IPS-15b (cell line): ENCODE measurements around the gene TSHR.
A peak's percentile ranks its signal among the peaks of the same experiment; 100 is the strongest.

ENCODE experiments used
- H3K27me3 ChIP-seq: one replicate; pipeline ENCODE4 v1.6.1; 2013; ENCODE audit warnings: low read length; ENCODE audit not compliant: control insufficient read depth, insufficient read depth
- H3K36me3 ChIP-seq: one replicate; pipeline ENCODE4 v1.6.1; 2013; ENCODE audit warnings: low read length; ENCODE audit not compliant: control insufficient read depth, insufficient read depth
- H3K4me1 ChIP-seq: one replicate; pipeline ENCODE4 v1.6.1; 2013; ENCODE audit warnings: mild to moderate bottlenecking, low read length; ENCODE audit not compliant: control insufficient read depth, insufficient read depth
- H3K4me3 ChIP-seq: one replicate; pipeline ENCODE4 v1.5.1; 2013; ENCODE audit warnings: low read depth, low read length
- H3K9ac ChIP-seq: one replicate; pipeline ENCODE4 v1.6.1; 2013; ENCODE audit warnings: low read depth, mild to moderate bottlenecking, low read length
- H3K9me3 ChIP-seq: one replicate; pipeline ENCODE4 v1.6.1; 2013; ENCODE audit warnings: mild to moderate bottlenecking, low read length; ENCODE audit not compliant: control insufficient read depth, insufficient read depth

The TSHR gene

DNA sequence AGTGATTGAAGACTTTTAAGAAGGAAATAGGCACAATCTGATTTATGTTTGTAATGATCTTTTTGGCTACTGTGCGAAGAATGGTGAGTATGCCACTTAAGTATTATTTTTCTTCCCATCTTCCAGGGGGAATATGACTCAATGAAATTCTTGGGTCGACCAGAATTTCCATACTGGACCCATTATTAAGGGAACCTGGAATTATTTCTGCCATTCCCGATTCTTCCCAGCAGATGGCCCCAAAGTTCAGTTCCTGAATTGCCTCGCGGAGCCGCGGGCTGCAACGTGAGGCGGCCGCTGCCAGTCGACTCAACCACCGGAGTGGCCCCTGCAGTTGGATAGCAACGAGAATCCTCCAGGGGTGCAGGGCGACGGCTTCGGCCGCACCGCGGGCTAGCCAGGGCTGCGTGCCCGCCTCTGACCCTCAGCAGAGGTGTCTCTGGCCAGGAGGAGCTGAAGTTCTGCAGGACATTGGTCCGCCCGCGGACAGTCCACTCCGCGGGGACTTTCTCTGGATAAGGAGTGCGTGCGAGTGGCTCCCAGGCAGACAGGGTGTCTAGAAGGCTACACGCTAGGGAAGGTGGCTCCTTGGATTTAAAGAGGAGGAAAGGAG, 628 bp upstream of the TSHR start:
- Histone ChIP-seq H3K27me3 (peaks cover 18% of the 10 kb centered on the region), H3K9me3 (no peaks in the 10 kb centered on the region), H3K4me3 (peak overlapping the region; percentile 72), H3K36me3 (no peaks in the 10 kb centered on the region), H3K9ac (no peak overlapping the region), H3K4me1 (no peaks in the 10 kb centered on the region)

GRCh38 chr14:80956102-80956501, 681 bp downstream of the TSHR start:
- Histone ChIP-seq H3K9ac (no peak overlapping the region), H3K4me1 (no peaks in the 10 kb centered on the region), H3K4me3 (peak overlapping the region; percentile 72)

GRCh38 chr14:80956922-80957321, 1.5 kb downstream of the TSHR start:
- Histone ChIP-seq H3K27me3 (peaks cover 18% of the 10 kb centered on the region), H3K9me3 (no peaks in the 10 kb centered on the region), H3K9ac (no peak overlapping the region), H3K36me3 (no peaks in the 10 kb centered on the region), H3K4me1 (no peaks in the 10 kb centered on the region), H3K4me3 (no peak overlapping the region)

More at GRCh38 chr14:80956102-80956501, 681 bp downstream of the TSHR start:
- Histone ChIP-seq H3K9me3 (no peaks in the 10 kb centered on the region), H3K36me3 (no peaks in the 10 kb centered on the region), H3K27me3 (peaks cover 18% of the 10 kb centered on the region)

GRCh38 chr14:80957613-80958012, 2.2 kb downstream of the TSHR start:
- H3K4me3 ChIP-seq, result no peak overlapping the region
- no peak overlapping the region for H3K9ac ChIP-seq
- H3K9me3 ChIP-seq, result no peaks in the 10 kb centered on the region
- H3K4me1 ChIP-seq, result no peaks in the 10 kb centered on the region
- peaks cover 18% of the 10 kb centered on the region for H3K27me3 ChIP-seq
- no peaks in the 10 kb centered on the region for H3K36me3 ChIP-seq

DNA sequence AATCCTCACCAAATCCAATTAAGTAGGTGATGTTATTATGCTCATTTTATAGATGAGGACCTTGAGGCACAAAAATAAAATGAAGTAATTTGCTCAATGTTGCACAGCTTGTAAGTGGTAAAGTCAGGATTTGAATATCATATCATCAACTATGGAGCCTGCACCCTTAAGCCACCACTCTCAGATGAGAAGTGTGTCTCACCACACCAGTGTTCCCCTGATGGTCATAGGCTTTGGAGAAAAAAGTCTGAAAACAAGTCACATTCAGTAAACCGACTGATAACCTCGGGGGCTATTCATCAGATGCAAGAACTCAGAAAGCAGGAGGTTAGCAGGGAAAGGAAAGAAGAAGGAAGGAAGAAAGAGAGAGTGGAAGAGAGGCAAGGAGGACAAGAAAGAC, 2.8 kb downstream of the TSHR start:
- Histone ChIP-seq H3K9me3 (no peaks in the 10 kb centered on the region), H3K36me3 (no peaks in the 10 kb centered on the region), H3K4me3 (no peak overlapping the region), H3K9ac (no peak overlapping the region), H3K4me1 (no peaks in the 10 kb centered on the region), H3K27me3 (peaks cover 18% of the 10 kb centered on the region)

GRCh38 chr14:80958939-80959338, 3.5 kb downstream of the TSHR start:
- H3K9ac ChIP-seq, result no peak overlapping the region

DNA sequence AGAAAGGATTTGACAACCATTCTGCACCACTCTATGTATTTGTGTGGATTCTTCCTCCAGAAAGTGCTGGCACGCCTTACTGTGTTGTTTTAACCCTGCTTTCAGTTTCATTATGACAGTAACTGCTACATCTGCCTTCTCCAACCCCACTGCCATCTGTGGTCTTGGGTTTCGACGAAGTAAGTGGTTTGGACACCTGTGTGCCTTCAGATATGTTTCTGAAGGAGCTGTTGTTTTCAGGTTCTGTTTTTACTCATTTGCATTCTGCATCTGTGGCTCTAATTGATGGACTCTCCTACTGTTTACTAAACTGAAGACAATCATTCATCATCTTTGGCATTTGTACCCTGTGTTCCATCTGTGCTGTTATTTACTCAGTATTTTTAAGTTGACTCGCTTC, 4.1 kb downstream of the TSHR start:
- Histone ChIP-seq H3K36me3 (no peaks in the 10 kb centered on the region), H3K9ac (no peak overlapping the region), H3K4me3 (no peak overlapping the region), H3K27me3 (peaks cover 18% of the 10 kb centered on the region), H3K9me3 (no peaks in the 10 kb centered on the region), H3K4me1 (no peaks in the 10 kb centered on the region)

More at GRCh38 chr14:80958939-80959338, 3.5 kb downstream of the TSHR start:
- Histone ChIP-seq H3K27me3 (peaks cover 18% of the 10 kb centered on the region), H3K9me3 (no peaks in the 10 kb centered on the region), H3K4me3 (no peak overlapping the region), H3K4me1 (no peaks in the 10 kb centered on the region), H3K36me3 (no peaks in the 10 kb centered on the region)

- no peaks in the 10 kb centered on the region for H3K36me3 ChIP-seq
- no peaks in the 10 kb centered on the region for H3K27me3 ChIP-seq
- no peak overlapping the region for H3K4me3 ChIP-seq
- no peak overlapping the region for H3K9ac ChIP-seq
- no peaks in the 10 kb centered on the region for H3K4me1 ChIP-seq
- H3K9me3 ChIP-seq, result no peaks in the 10 kb centered on the region
Measured at GRCh38 chr14:80965037-80965436, 9.6 kb downstream of the TSHR start.

GRCh38 chr14:80973931-80974641, 18.7 kb downstream of the TSHR start:
- no peaks in the 10 kb centered on the region for H3K27me3 ChIP-seq
- H3K9ac ChIP-seq, result no peak overlapping the region
- no peaks in the 10 kb centered on the region for H3K36me3 ChIP-seq
- H3K4me3 ChIP-seq, result no peak overlapping the region
- no peaks in the 10 kb centered on the region for H3K4me1 ChIP-seq
- no peaks in the 10 kb centered on the region for H3K9me3 ChIP-seq

GRCh38 chr14:80974679-80975078, 19.3 kb downstream of the TSHR start:
- no peaks in the 10 kb centered on the region for H3K9me3 ChIP-seq
- no peaks in the 10 kb centered on the region for H3K4me1 ChIP-seq
- no peak overlapping the region for H3K9ac ChIP-seq
- no peak overlapping the region for H3K4me3 ChIP-seq
- no peaks in the 10 kb centered on the region for H3K36me3 ChIP-seq
- no peaks in the 10 kb centered on the region for H3K27me3 ChIP-seq

DNA sequence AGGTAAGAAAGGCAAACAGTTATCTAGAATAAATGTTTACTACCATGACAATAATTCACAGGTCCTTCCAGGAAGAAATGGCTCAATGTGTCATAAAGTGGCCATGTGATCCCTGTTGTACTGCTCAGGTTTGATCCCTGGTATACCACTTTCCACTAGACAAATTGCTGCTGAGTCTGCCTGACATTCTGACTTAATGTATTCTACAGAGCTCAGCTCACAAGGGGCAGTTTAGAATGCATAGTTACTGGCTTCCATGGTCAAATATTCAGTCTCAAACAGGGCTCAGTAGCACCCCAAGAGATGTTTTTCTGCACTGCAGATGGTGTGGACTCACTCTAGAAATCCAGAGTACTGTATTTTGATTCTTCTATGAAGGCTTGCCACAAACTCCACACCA, 21.8 kb downstream of the TSHR start:
- Histone ChIP-seq H3K9ac (no peak overlapping the region), H3K4me3 (no peak overlapping the region), H3K36me3 (no peaks in the 10 kb centered on the region), H3K9me3 (no peaks in the 10 kb centered on the region), H3K27me3 (no peaks in the 10 kb centered on the region), H3K4me1 (no peaks in the 10 kb centered on the region)

DNA sequence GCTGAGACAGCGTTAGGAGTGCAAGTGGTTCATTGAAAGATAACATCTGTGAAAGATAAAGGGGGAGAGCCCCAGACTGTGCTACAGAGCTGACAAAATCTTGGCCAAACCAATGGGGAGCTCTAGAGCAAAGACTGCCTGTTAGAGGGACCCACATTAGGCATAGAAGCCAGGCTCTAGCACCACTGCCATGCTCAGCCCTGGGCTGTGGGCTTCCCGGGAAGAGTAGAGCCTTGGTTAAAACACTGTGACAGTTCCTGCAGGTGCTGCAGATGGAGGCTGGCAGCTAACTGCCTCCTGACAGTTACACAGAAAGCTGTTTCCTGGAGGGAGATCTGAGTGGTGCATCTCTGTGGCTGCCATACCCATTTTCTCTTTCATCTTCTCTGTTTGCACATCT, 23.0 kb downstream of the TSHR start:
- H3K36me3 ChIP-seq, result no peaks in the 10 kb centered on the region
- no peaks in the 10 kb centered on the region for H3K27me3 ChIP-seq
- H3K9ac ChIP-seq, result no peak overlapping the region
- no peak overlapping the region for H3K4me3 ChIP-seq
- H3K9me3 ChIP-seq, result no peaks in the 10 kb centered on the region
- H3K4me1 ChIP-seq, result no peaks in the 10 kb centered on the region
